NOMO-1 treated with DMSO at 0.1 percent for 48 hours (cell line): ENCODE data around the gene CLTC.

ENCODE experiments used
- DNase-seq: peaks from one replicate; lab custom pipeline; 2025; ENCODE audit not compliant: unreplicated experiment; lab: John Stamatoyannopoulos, UW

CLTC gene

GRCh38 chr17:59633658-59634359 is 14.1 kb downstream of the CLTC start:
- no peak for DNase-seq

- DNase-seq = no peak
Observed at GRCh38 chr17:59634632-59635541, 15.2 kb downstream of the CLTC start.

- no peak for DNase-seq
Observed at GRCh38 chr17:59637611-59638310, 18.1 kb downstream of the CLTC start.

GRCh38 chr17:59638553-59638952 is 18.9 kb downstream of the CLTC start:
- no peak for DNase-seq

- peak; percentile 89 for DNase-seq
Observed at GRCh38 chr17:59641799-59642484, 22.2 kb downstream of the CLTC start.

GRCh38 chr17:59642565-59642964 is 22.9 kb downstream of the CLTC start:
- DNase-seq = no peak

- DNase-seq = peak; percentile 55
Observed at GRCh38 chr17:59643159-59644140, 23.8 kb downstream of the CLTC start.

GRCh38 chr17:59647288-59647687 is 27.6 kb downstream of the CLTC start:
- DNase-seq = no peak

GRCh38 chr17:59649886-59650285 is 30.2 kb downstream of the CLTC start:
- DNase-seq = no peak

- DNase-seq = no peak
Observed at GRCh38 chr17:59650642-59651041, 30.9 kb downstream of the CLTC start.

GRCh38 chr17:59651346-59651745 is 31.7 kb downstream of the CLTC start:
- no peak for DNase-seq

GRCh38 chr17:59652119-59652518 is 32.4 kb downstream of the CLTC start:
- no peak for DNase-seq

- DNase-seq = peak; percentile 87
Observed at GRCh38 chr17:59656624-59657023, 36.9 kb downstream of the CLTC start.

GRCh38 chr17:59666235-59666634 is 46.5 kb downstream of the CLTC start:
- DNase-seq = peak; percentile 55

- peak; percentile 35 for DNase-seq
Observed at GRCh38 chr17:59668816-59669215, 49.1 kb downstream of the CLTC start.

- no peak for DNase-seq
Observed at GRCh38 chr17:59669411-59669810, 49.7 kb downstream of the CLTC start.

GRCh38 chr17:59669944-59670343 is 50.2 kb downstream of the CLTC start:
- no peak for DNase-seq

- no peak for DNase-seq
Observed at GRCh38 chr17:59671386-59671785, 51.7 kb downstream of the CLTC start.

GRCh38 chr17:59675231-59675630 is 55.5 kb downstream of the CLTC start:
- DNase-seq = no peak

GRCh38 chr17:59676716-59677115 is 57.0 kb downstream of the CLTC start:
- no peak for DNase-seq
